HepG2 (cell line): ENCODE data around the gene SFXN1. TPM values are rescaled to one million over a fixed set of nuclear protein-coding genes. Genes with fewer than 3 reads are reported as not detected.

Experiments used
- AHDC1 ChIP-seq: sonication (generic); formaldehyde crosslinking; IDR thresholded peaks from 2 replicates; pipeline ENCODE4 v1.5.1; 2020; ENCODE audit warnings: mild to moderate bottlenecking, missing genetic modification reagents, borderline replicate concordance
- ATF2 ChIP-seq: sonication (generic); formaldehyde crosslinking; IDR thresholded peaks from 2 replicates; pipeline ENCODE4 v1.4.0; 2020; ENCODE audit warnings: missing genetic modification reagents
- CENPT ChIP-seq: sonication (generic); formaldehyde crosslinking; IDR thresholded peaks from 2 replicates; pipeline ENCODE4 v1.8.0; 2022; ENCODE audit warnings: low read depth, mild to moderate bottlenecking, moderate library complexity, missing genetic modification reagents
- KMT2A ChIP-seq: sonication (generic); formaldehyde crosslinking; IDR thresholded peaks from 2 replicates; pipeline ENCODE4 v1.4.0; 2020; ENCODE audit warnings: missing genetic modification reagents
- MNT ChIP-seq: fragments of 450-650 bp; IDR thresholded peaks from 2 replicates; pipeline ENCODE4 v1.6.1; 2016
- PATZ1 ChIP-seq: sonication (generic); formaldehyde crosslinking; IDR thresholded peaks from 2 replicates; pipeline ENCODE4 v1.4.0; 2020; ENCODE audit warnings: missing genetic modification reagents
- PHF5A ChIP-seq: IDR thresholded peaks from one replicate; pipeline ENCODE4 v1.6.1; 2018; ENCODE audit warnings: low read depth, missing genetic modification reagents; ENCODE audit not compliant: unreplicated experiment
- SOX6 ChIP-seq, 2 experiments: fragments of 450-650 bp in 1 of 2; sonication (generic) in 1 of 2; formaldehyde crosslinking in 1 of 2; IDR thresholded peaks; 2 replicates each; pipeline versions ENCODE4 v1.4.0 to v1.6.1; 2017 to 2020; ENCODE audit warnings: antibody characterized with exemption in 1 of 2, mild to moderate bottlenecking in 1 of 2, missing genetic modification reagents in 1 of 2
- ZBTB43 ChIP-seq: sonication (generic); formaldehyde crosslinking; conservative IDR thresholded peaks from 2 replicates; pipeline ENCODE4 v1.4.0; 2020; ENCODE audit warnings: missing genetic modification reagents
- ZNF256 ChIP-seq: sonication (generic); formaldehyde crosslinking; conservative IDR thresholded peaks from 2 replicates; pipeline ENCODE4 v1.4.0; 2020; ENCODE audit warnings: missing genetic modification reagents
- ZNF501 ChIP-seq: sonication (generic); formaldehyde crosslinking; IDR thresholded peaks from 2 replicates; pipeline ENCODE4 v1.5.1; 2020; ENCODE audit warnings: mild to moderate bottlenecking, moderate library complexity, missing genetic modification reagents
- ZNF503 ChIP-seq: sonication (generic); formaldehyde crosslinking; IDR thresholded peaks from 2 replicates; pipeline ENCODE4 v1.4.0; 2020; ENCODE audit warnings: missing genetic modification reagents
- ZNF562 ChIP-seq: sonication (generic); formaldehyde crosslinking; IDR thresholded peaks from 2 replicates; pipeline ENCODE4 v1.8.0; 2022; ENCODE audit warnings: missing genetic modification reagents, borderline replicate concordance
- ZNF761 ChIP-seq: sonication (generic); formaldehyde crosslinking; conservative IDR thresholded peaks from 2 replicates; pipeline ENCODE4 v1.4.0; 2020; ENCODE audit warnings: mild to moderate bottlenecking, missing genetic modification reagents
- polyA plus RNA-seq, 8 experiments: library from polyadenylated mRNA; depleted of rRNA in 3 of 8; stranded (reverse) in 7 of 8; unstranded in 1 of 8; fragments of >200 nt; fragmentation: Illumina TruSeq in 4 of 8; extraction: Trizol in 4 of 8; gene quantifications; 2 replicates each; pipeline versions ENCODE4 v1.2.1 to v1.2.3, GENCODE V29; 2011 to 2016; ENCODE audit warnings: low read depth in 4 of 8, missing spikeins in 1 of 8, mixed read lengths in 1 of 8; ENCODE audit not compliant: insufficient read depth in 1 of 8
- total RNA-seq, 5 experiments: library from RNA; depleted of rRNA; stranded (reverse); fragments of >200 nt; fragmentation: Illumina TruSeq; extraction: Trizol; gene quantifications; 2 replicates each; pipeline ENCODE4 v1.2.3, GENCODE V29; 2016; ENCODE audit warnings: low read depth in 1 of 5

The SFXN1 gene
- total and polyA plus RNA-seq, 2 of the 13 experiments (the other 11 are each of a cell fraction or from before 2014, with no cell fraction given): 122 to 135 TPM

- TF ChIP-seq AHDC1 (CRISPR knock-in tag): no peak
- TF ChIP-seq PHF5A (CRISPR knock-in tag): no peak
- TF ChIP-seq ZNF761 (CRISPR knock-in tag): 0 out of 2 replicates have a peak, but pooled peaks have one; percentile 19
- no peak for TF ChIP-seq MNT
- no peak for TF ChIP-seq ATF2 (CRISPR knock-in tag)
- TF ChIP-seq CENPT (CRISPR knock-in tag): no peak
- TF ChIP-seq ZNF256 (CRISPR knock-in tag): 0 out of 2 replicates have a peak, but pooled peaks have one; percentile 32
- TF ChIP-seq ZNF562 (CRISPR knock-in tag): no peak
- no peak for TF ChIP-seq ZBTB43 (CRISPR knock-in tag)
- no peak for TF ChIP-seq ZNF503
- no peak for TF ChIP-seq ZNF501 (CRISPR knock-in tag)
- no peak for TF ChIP-seq PATZ1
- no peak for TF ChIP-seq SOX6 (IDR thresholded peaks at IDR 0.05)
- TF ChIP-seq SOX6 (CRISPR knock-in tag; IDR thresholded peaks at IDR 0.05): no peak
- no peak for TF ChIP-seq KMT2A (CRISPR knock-in tag)
Observed at GRCh38 chr5:175478384-175479124, at the start of gene SFXN1 (continued).
